BE2C (cell line): ENCODE results near the gene ALDH3A2.

Experiments used
- DNase-seq: peaks from one replicate; pipeline ENCODE4 v3.0.0-alpha.2; 2020
- H3K27me3 ChIP-seq: fragments of 250-450 bp; sonication (Bioruptor Pico); 2 replicates; pipeline ENCODE4 v1.5.1; 2020; ENCODE audit warnings: mild to moderate bottlenecking
- H3K36me3 ChIP-seq: fragments of 250-450 bp; sonication (Bioruptor Pico); 2 replicates; pipeline ENCODE4 v1.5.1; 2020; ENCODE audit warnings: mild to moderate bottlenecking
- H3K4me1 ChIP-seq: fragments of 250-450 bp; sonication (Bioruptor Pico); 2 replicates; pipeline ENCODE4 v1.5.1; 2020
- H3K4me3 ChIP-seq: 2 replicates; pipeline ENCODE4 v1.5.1; 2011; ENCODE audit warnings: low read depth, low read length
- H3K9me3 ChIP-seq: fragments of 250-450 bp; sonication (Bioruptor Pico); 2 replicates; pipeline ENCODE4 v1.5.1; 2020
- TF ChIP-seq, protein P1 (sequence below): IDR thresholded peaks from 2 replicates; pipeline ENCODE4 v1.5.1; 2012; ENCODE audit warnings: mild to moderate bottlenecking, low read depth, low read length

The ALDH3A2 gene

DNA sequence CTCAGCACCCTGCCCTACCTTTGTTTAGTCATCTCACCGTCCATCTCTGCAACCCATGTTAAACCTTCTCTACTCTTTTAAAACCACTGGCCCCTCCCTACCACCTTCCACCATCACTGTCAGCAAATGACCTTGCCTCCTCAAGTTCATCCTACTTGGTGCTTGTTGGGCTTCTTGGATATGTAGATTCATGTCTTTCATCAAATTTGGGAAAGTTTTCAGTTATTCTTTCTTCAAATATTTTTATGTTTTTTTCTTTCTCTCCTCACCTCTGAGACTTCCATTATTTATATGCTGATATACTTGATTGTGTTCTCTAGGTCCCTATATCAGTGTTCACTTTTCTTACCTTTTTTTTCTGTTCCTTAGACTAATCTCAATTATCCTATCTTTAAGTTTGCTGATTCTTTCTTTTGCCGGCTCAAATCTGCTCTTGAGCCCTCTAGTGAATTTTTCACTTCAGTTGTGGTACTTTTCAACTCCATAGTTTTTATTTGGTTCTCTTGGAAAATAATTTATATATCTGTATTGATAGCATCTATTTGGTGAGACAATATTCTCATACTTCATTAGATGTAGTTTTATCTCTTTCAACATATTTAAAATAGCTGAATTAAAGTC lies 28.7 kb upstream of the ALDH3A2 start:
- H3K36me3 ChIP-seq = no peaks in the 10 kb centered on the region
- no peaks in the 10 kb centered on the region for H3K4me1 ChIP-seq
- no peak overlapping the region for H3K4me3 ChIP-seq
- no peaks in the 10 kb centered on the region for H3K27me3 ChIP-seq
- TF ChIP-seq, protein P1, sequence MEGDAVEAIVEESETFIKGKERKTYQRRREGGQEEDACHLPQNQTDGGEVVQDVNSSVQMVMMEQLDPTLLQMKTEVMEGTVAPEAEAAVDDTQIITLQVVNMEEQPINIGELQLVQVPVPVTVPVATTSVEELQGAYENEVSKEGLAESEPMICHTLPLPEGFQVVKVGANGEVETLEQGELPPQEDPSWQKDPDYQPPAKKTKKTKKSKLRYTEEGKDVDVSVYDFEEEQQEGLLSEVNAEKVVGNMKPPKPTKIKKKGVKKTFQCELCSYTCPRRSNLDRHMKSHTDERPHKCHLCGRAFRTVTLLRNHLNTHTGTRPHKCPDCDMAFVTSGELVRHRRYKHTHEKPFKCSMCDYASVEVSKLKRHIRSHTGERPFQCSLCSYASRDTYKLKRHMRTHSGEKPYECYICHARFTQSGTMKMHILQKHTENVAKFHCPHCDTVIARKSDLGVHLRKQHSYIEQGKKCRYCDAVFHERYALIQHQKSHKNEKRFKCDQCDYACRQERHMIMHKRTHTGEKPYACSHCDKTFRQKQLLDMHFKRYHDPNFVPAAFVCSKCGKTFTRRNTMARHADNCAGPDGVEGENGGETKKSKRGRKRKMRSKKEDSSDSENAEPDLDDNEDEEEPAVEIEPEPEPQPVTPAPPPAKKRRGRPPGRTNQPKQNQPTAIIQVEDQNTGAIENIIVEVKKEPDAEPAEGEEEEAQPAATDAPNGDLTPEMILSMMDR = no peak
- DNase-seq = no peak
- H3K9me3 ChIP-seq = no peaks in the 10 kb centered on the region

DNA sequence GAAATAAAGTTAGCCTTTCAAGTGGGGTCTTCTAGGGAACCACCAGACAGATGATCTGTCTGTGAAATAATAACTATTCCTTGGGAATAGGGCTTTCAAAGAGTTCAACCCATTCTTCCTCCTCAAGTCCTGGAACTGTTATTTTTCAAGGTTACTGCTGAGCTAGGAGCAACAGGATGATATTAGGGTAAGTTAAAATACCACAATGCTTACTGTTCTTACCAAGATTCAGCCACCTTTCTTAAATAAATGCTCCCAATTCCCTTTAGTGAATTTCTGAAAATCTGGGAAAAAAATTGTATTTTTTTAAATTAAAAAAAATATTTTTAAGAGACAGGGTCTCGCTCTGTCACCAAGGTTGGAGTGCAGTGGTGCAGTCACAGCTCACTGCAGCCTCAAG lies 26.9 kb upstream of the ALDH3A2 start:
- H3K9me3 ChIP-seq = no peaks in the 10 kb centered on the region
- H3K4me3 ChIP-seq = no peak overlapping the region
- no peaks in the 10 kb centered on the region for H3K36me3 ChIP-seq
- H3K4me1 ChIP-seq = no peaks in the 10 kb centered on the region
- DNase-seq = no peak
- no peaks in the 10 kb centered on the region for H3K27me3 ChIP-seq
- TF ChIP-seq, protein P1 = no peak

DNA sequence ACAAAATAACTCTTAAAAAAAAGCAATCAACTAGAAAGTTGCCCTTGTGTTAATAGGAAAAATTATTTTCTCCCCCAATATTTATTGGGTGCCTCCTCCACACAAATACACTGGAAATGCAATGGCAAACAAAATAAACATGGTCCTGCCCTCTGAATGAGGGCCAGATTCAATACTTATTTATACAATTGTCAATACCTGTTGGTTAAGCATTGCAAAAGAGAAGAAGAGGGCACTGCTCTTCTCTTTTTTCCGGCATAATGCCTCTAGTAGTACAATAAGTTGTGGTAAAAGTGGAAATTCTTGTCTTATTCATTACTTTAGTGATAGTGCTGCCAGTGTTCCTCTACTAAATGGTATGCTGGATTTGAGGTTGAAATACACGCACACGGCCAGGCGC lies 22.5 kb upstream of the ALDH3A2 start:
- no peaks in the 10 kb centered on the region for H3K36me3 ChIP-seq
- H3K27me3 ChIP-seq = no peaks in the 10 kb centered on the region
- TF ChIP-seq, protein P1 = no peak
- no peak overlapping the region for H3K4me3 ChIP-seq
- H3K9me3 ChIP-seq = no peaks in the 10 kb centered on the region
- DNase-seq = no peak
- no peaks in the 10 kb centered on the region for H3K4me1 ChIP-seq

DNA sequence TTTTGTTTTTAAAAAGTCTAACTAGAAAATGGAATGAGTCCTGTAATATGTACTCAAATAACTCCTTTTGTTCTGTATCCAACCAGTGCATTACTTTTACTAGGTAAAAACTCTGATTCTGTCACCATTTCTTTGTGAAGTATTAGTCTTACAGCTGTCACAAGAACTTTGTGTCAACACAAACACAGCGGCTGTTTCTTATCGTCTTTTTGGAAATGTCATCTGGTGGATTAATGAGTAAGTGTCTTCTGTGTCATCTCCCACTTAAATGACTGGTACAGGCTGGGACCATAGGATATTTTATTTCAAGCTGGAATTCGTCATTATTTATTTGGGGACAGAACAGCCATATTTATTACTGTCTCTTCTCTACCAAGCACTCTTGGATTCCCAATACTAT lies 19.1 kb upstream of the ALDH3A2 start:
- TF ChIP-seq, protein P1 = no peak
- H3K27me3 ChIP-seq = no peaks in the 10 kb centered on the region
- no peak for DNase-seq
- H3K4me3 ChIP-seq = no peak overlapping the region
- no peaks in the 10 kb centered on the region for H3K36me3 ChIP-seq
- H3K4me1 ChIP-seq = no peaks in the 10 kb centered on the region
- H3K9me3 ChIP-seq = no peaks in the 10 kb centered on the region

DNA sequence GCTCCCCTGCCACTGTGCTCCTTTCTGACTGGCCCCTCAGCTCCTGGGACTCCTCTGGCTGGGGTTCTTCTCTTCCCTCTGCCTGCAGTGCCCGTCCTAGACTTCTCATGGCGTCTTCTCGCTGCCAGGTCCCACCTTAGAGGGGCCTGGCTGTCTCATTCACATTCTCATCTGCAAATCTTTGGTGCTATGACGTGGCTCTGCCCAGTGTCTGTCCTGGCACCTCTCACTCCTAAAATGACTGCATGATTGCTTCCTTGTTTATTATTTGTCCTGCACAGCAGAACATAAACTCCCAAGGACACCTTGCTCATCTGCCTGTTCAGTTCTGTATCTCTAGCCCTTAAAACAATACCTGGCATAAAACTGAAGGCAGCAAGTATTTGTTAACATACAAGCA lies 18.5 kb upstream of the ALDH3A2 start:
- TF ChIP-seq, protein P1 = no peak
- DNase-seq = no peak
- Histone ChIP-seq H3K36me3 (no peaks in the 10 kb centered on the region), H3K9me3 (no peaks in the 10 kb centered on the region), H3K4me1 (no peaks in the 10 kb centered on the region), H3K4me3 (no peak overlapping the region), H3K27me3 (no peaks in the 10 kb centered on the region)

DNA sequence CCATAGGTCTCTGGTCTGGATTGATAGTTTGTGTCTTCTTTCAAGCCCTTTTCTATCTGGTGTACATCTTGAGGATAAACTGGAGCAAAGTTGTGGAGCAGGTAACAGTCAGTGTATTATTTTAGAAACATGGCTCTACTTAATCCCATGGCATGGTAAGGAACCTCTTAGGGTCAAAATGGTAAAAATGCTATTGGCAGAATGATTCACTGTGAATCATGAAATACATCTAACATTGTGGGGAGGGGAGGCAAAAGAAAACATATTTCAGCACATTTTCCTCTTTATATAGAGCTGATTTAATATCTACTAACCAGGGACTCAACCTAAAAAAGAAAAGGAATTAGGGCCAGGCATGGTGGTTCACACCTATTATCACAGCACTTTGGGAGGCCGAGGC lies 17.9 kb upstream of the ALDH3A2 start:
- no peak for DNase-seq
- Histone ChIP-seq H3K4me3 (no peak overlapping the region), H3K27me3 (no peaks in the 10 kb centered on the region), H3K4me1 (no peaks in the 10 kb centered on the region), H3K9me3 (no peaks in the 10 kb centered on the region), H3K36me3 (no peaks in the 10 kb centered on the region)
- TF ChIP-seq, protein P1 = no peak
